GM19463 (cell line): ENCODE data around the gene ADGRL1.
"Not testable (repeated sequence)": the region's sequence is repeated elsewhere in the genome, so short reads cannot be mapped to it uniquely, and the experiment has no call there.

Source experiments
- ATAC-seq: cut with Tn5 transposase; IDR thresholded peaks from one replicate; pipeline ENCODE4 v1.9.1; 2021; ENCODE audit warnings: mild to moderate bottlenecking, moderate library complexity; ENCODE audit not compliant: unreplicated experiment

Gene ADGRL1

DNA sequence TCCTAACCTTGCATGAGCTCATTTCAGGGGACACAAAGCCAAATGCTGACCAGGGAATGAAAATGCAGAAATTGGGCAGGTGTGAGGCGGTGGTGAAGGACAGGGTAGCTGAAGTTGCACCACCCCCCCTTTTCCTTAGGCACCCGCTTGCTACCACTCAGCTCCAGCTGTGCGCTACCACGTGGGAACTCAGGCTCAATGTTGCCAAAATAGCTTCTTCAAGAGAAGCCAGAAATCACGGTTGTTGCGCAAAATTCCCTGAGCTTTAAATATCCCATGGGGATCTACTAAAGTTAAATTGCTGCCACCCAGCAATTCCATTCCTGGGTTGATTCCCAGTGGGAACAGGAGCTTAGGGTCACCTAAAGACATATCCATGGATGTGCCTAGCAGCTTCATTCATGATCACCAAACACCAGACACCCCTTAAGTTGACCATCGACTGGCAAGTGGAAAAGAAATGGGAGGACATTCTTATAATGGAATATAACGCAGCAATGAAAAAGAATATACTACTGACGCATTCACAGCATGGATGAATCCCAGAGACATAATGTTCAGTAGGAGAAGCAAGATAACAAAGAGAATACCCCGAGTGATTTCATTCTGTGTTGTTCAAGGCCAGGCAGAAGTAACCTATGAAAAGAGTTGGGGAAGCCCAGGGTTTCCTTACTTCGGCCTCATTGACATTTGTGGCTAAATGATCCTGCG lies 12.8 kb upstream of the ADGRL1 start:
- ATAC-seq: no peak

DNA sequence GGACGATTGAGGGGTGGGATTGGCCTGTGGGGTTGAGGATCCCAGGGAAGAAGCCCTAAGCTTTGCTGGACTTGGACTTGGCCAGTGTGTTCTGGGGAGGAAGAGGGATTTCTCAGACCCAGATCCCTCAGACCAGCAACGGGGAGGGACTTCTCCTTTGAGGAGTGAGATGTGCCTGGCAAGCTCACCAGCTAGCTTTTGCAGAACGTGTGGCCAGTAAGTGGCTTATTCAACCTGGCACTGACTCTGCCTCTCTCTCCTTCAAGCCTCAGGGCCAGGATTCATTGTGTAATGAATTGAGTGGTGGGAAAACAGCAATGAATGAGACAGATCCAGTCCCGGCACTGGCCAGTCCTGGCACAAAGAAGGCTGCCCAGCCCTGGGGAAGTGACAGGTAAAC lies 11.9 kb upstream of the ADGRL1 start:
- ATAC-seq: not testable (repeated sequence)

DNA sequence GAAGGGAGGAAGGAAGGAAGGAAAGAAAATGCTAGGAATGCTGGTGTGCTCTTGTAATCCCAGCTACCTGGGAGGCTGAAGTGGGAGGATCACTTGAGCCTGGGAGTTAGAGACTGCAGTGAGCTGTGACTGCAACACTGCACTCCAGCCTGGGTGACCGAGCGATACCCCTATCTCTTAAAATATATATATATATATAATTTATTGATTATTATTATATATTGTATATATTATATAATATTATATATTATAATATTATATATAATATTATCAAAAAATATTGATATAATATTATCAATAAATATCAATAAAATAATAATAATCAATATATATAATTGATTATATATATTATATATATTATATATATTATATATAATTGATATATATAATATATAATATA lies 8.6 kb upstream of the ADGRL1 start:
- ATAC-seq: no peak

DNA sequence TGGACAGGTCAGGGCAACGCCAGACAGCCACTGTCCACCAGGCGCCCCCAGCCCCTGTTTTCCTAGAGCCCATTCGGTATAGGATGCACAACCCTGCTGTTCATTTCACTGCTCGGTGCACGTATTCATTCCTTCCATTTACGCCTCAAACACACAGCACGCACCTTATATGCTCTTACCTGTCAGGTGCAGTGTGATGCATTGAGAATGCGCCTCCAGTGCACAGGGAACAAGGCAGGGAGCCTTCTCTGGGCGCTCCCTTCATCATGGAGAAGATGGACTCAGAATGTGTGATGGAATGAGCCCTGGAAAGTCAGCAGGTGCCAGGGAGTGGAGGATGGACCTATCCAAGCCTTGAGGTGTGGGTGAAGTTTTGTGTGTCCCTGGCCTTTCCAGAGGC lies 4.2 kb upstream of the ADGRL1 start:
- not testable (repeated sequence) for ATAC-seq

DNA sequence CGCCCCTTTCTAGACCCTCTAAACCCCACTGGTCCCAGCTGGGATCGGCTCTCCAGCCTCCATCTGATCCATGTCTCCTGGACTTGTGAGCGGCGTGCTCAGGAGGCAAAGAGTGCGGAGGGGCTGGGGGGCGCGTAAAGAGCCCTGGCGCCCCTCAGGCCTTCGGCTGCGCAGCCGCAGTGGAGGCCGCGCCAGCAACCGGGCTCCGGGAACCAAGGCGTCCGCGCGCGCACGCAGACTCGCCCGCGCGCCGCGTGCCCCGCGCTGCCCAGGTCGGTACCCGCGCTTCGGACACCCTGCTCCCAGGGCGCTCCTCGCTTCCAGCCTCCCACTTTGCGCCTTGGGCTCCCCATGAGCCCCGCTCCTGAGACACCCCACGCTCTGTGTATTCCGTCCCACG lies 3.4 kb upstream of the ADGRL1 start:
- not testable (repeated sequence) for ATAC-seq

DNA sequence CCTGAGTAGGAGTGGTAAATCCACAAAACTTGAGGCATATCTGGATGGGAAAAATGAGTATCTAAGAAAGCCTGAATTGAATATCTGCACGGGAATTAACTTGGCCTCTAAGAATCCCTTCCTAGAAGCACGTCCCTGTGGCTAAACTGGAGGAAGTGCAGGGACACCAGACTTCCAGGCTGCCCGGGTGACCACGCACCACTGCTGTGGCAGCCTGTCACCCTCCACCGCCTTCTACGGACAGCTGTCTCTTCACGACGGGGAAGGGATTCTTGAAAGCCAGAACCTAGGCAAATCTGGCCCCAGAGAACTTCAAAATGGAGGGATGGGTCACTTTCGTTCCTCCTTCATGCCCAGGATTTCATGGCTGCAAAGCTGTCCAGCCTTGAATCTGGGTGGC lies 2.5 kb upstream of the ADGRL1 start:
- ATAC-seq: not testable (repeated sequence)

DNA sequence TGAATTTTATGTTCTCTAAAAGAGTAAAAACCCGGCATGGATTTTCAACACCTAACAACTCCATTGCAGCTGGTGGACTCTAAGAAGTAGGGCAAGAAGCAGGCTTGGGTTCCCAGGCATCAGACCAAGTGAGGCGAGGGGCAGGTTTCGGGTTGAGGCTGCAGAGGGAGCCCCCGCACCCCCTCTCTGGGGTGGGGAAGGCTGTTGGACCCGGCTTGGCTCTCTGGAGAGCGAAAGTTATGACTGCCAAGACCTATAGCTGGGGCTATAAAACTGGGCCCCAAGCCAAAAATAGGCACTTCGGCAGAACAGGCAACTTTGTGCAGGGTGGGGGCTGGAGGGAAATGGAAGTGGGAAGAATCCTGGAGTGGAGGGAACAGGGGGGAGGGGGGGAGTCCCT lies 1.8 kb upstream of the ADGRL1 start:
- ATAC-seq: not testable (repeated sequence)

DNA sequence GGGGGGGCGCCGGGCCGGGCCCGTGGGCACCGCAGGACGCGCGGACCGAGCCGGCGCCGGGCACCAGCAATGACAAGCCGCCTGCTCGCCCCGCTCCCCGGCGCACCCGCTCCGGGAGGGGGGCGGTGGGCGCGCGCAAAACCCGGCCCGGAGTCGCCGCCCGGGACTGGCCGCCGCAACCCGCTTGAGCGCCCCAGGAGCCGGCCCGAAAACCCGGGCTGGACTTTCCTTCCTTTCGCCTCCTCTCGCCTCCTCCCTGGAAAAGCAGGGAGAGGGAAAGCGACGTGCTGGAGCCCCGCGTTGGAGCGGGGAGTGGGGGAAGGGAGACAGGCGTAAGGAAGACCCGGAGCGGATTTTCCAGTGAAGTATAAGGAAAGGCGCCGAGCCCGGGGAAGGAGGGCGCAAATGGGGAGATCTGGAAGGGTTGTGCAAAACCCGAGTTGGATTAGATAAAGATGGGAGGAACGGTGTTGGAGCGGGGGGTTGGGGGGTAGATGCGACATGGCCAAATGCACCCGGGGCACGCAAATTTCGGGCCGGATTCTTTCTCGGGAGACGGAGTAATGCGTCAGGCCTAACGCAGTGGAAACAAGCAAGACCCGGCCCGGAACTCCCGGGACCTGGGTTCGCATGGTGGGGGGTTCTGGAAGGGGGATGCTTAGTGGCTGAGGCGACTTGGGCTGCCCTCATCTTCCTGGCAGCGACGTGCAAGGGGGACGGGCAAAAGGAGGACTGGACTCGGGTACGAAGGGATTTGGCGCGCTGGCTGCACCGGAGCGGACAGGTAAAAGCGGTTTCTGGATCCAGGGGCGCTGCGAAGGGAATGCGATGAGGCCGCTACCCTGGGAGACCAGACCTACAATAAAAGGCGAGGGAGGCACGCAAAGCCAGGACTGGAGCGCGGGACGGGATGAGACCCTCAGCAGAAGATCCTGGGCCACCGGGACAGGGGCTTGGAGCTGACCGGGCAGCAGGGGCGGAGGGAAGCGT lies 1.1 kb upstream of the ADGRL1 start:
- not testable (repeated sequence) for ATAC-seq

DNA sequence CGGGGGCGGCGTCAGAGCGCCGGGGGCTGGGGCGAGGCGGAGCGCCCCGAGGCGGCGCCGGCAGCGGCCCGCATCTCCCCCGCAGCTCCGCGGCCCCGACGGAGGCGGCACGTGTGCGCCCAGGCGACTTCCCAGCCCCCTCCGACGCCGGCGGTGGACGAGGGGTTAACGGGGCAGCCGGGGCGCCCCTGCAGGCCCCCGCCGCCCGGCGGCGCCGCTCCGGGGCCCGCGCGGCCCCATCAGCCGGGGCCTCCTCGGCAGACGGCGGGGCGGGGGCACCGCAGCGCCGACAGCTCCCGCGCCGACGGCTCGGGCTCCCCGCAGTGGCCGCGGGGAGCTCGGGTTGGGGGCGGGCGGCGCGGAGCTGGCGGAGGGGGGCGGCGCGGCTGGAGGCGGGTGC lies 339 bp upstream of the ADGRL1 start:
- ATAC-seq: not testable (repeated sequence)

DNA sequence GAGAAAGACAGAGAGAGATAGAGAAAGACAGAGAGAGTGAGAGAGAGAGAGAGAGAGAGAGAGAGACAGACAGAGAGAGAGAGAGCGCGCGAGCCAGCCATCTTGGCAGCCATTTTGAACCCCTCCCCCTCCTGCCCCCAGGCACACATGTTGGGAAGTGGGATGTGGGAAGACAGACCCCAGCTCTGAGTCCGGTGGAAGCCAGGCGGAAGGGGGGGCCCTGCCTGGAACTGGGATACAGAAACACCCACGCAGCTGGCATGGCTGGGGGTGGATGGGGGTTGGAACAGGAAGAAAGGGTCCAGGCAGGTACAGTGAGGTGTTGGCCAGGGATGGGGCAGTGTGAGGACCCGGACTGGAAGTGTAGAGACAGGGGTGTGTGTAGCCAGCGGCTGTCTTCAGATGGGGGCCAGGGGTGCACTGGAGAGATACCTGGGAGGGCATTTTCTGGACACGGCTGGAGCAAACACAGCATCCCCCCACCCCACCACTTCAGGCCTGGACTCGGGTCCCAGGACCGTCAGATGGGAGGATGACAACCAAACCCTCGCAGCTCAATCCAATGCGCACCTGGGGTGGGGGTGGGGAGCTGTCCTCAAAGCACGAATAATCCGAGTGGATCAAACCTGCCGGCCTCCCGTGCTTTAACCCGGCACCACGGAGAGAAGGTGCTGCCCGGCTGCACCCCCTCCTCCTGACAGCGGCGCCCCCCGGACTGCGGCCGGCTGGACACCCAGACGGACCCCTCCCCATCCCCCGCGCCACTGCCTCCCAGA lies 1.1 kb downstream of the ADGRL1 start:
- ATAC-seq: not testable (repeated sequence)

DNA sequence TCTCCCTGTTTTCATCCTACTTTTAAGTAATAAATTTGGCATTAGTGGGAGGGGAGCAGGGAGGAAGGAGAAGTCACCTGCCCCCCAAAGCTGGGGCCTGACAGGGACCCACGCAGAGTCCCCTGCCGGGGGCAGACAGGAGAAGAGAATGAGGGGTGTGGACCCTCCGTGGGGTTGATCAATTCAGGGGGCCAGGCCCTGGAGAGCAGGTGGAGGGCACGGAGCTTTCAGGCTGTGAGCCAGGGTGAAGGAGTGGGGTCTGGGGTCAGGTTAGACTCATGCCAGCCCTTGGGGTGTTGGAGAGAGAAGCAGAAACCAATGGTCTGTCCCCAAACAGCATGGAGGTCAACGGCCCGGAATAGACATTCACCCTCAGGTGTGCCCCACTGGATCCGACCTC lies 1.8 kb downstream of the ADGRL1 start:
- ATAC-seq: not testable (repeated sequence)

DNA sequence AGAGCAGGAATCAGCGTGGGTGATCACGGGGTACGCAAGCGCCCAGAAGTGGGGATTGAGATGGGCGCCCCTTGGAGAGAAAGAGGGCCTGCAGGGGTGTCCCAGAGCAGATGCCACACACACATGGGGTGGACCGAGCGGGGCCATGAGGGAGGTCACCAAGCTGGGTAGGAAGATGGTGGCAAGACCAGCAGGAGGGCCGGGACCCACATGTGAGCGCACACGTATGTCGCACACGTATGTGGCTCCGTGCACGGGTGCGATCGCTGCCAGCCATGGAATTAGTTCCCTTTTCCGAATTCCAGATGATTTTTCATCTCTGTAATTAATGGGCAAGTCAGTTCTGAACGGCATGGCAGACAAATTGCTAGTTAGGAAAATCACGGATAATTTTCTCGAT lies 2.2 kb downstream of the ADGRL1 start:
- not testable (repeated sequence) for ATAC-seq

DNA sequence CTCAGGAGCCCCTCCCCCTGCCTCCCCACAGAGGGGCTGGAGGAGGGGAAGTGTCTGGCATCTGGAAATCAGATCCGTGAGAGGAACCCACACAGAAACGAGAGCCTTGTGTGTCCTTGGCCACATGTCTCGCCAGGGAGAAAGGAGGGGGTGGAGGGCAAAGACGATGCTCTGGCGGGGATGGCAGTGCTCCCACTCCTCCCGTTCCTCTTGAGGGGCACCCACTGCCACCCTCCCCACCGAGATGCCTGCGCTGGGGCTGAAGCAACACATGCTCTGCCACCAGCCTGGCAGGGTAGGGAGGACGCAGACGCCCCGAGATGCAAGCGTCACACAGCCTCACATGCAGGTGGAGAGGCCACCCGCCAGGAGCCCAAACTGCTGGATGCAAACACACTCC lies 2.8 kb downstream of the ADGRL1 start:
- ATAC-seq: no peak

DNA sequence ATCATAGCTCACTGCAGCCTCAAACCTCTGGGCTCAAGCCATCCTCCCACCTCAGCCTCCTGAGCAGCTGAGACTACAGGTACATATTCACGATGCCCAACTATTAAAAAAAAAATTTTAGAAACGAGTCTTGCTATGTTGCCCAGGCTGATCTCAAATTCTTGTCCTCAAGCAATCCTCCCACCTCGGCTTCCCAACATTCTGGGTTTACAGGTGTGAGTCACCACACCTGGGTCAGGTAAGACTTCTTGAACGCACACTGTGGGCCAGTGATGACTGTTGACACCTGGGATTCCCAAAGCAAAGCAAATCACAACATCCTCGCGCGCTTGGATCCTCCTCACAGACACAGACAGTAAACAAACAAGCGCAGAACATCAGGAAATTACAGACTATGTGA lies 4.5 kb downstream of the ADGRL1 start:
- ATAC-seq: not testable (repeated sequence)

DNA sequence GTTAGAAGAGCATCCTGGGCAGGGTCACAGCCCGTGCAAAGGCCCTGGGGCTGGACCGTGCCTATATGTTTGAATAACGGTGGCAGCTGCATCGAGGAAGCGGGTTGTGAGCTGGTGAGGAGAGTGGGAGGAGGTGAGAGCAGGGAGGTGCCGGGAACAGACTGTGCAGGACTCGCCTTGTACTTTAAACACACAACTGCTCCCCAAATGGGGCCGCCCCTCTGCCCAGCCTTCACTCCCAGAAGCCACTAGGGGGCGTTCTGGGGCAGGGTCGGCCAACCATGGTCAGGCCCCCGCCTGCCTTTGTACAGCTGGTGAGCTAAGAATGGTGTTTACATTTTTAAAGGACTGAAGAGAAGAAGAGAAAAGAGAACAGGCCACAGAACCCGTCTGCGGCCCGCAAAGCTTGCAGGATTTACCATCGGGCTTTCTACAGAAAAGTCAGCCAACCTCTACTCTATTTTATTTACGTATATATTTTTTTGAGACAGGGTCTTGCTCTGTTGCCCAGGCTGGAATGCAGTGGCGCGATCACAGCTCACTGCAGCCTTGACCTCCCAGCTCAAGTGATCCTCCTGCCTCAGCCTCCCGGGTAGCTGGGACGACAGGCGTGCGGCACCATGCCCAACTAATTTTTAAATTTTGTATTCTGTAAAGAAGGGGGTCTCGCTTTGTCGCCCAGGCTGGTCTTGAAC lies 5.7 kb downstream of the ADGRL1 start:
- not testable (repeated sequence) for ATAC-seq

DNA sequence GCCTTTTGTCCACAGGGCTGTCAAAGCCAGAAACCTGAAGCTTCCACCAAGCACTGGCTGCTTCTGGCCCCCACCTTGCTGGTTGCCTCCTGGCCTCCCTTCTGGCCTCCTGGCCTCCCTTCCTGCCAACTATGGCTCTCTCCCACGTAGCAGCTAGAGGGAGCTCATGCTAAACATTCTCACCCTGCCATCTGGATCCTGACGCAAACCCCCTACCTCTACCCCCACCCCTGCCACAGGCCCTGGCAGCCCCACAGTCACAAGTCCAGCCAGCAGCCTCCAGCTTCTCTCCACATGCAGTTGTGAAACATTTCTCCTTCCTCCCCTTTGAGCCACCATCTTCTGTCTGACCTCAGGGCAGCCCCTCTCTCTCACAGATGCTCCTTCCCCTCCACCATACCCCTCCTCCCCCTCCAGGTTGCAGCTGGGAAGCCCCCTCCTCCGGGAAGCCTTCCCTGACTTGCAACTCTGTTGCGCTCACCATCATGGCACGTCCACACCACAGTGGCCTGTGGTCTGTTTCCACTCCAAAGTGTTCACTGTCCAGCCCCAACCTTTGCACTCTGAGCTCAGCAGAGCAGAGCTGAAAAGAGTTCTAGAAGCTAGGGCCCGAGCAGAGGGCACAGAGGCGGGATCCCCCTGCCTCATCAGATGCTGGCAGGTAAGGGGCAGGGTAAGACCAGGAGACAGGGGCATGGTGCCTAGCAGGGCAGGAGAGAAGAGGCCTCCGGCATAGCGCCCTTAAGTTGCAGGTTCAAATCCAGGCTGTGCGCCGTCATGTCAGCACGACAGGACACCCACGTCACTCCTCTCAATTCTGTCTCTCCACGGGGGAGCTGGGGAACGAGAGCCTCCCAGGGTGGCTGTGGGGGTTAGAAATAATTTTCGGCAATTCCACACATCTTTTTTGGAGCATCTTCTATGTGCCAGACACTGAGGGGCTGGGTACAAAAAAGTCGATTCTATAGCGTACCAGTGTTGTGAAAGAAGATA lies 7.3 kb downstream of the ADGRL1 start:
- no peak for ATAC-seq

DNA sequence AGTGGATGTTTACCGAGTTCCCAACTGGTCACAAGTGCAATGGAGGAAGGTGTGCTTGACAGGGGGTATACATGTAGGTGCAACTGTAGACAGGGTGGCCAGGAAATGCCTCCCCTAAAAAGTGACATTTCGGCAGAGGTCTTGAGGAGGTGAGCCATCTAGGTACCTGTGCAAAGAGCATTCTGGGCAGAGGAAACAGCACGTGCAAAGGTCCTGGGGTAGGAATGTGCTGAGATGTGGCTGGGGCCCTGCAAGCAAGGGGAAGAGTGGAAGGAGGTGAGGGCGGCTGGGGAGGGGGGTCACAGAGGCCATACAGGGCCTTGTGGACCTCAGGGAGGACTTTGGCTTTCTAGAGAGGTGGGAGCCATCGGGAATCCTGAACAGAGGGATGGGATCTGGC lies 8.1 kb downstream of the ADGRL1 start:
- ATAC-seq: no peak

DNA sequence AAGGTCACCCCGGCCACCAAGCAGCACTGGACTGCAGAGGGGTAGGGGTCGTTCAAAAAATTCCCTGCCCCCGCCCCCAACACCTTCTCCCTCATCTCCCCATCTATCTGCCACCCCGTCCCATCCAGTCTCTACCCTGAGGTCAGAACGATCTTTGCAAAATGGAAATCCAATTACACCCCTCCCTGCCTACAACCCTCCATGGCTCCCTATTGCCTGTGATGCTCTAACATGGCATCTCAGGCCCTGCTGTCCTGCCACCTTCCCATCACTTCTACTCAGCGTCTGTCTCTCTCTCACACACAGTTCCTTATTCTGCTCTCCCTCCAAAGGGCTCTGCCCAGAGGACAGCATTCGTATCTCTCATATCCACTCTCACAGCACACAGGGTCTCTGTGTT lies 8.7 kb downstream of the ADGRL1 start:
- ATAC-seq: not testable (repeated sequence)

DNA sequence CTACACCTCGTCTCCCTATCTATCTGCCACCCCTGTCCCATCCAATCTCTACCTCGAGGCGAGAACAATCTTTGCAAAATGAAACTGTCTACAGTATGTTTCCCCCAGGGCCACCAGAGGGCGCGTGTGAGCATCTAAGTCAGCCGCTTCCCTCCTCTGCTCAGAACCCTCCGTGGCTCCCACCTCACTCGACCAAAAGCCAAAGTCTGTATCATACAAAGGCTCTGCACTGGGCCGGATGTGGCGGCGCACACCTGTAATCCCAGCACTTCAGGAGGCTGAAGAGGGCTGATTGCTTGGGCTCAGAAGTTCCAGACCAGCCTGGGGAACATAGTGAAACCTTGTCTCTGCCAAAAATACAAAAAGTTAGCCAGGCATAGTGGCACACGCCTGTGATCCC lies 9.9 kb downstream of the ADGRL1 start:
- not testable (repeated sequence) for ATAC-seq
